HUES6 (cell line): ENCODE results near the gene MYBPH.
A peak's percentile ranks its signal among the peaks of the same experiment; 100 is the strongest.

ENCODE experiments used
- H3K27ac ChIP-seq: 2 replicates; pipeline ENCODE4 v1.7.0; 2013; ENCODE audit warnings: low read depth, mild to moderate bottlenecking, low read length, inconsistent platforms
- H3K27me3 ChIP-seq: 2 replicates; pipeline ENCODE4 v1.6.1; 2013; ENCODE audit warnings: low read length; ENCODE audit not compliant: control insufficient read depth, insufficient read depth
- H3K36me3 ChIP-seq: 2 replicates; pipeline ENCODE4 v1.6.1; 2013; ENCODE audit warnings: low read length; ENCODE audit not compliant: control insufficient read depth, insufficient read depth
- H3K4me1 ChIP-seq: 2 replicates; pipeline ENCODE4 v1.6.1; 2013; ENCODE audit warnings: low read length; ENCODE audit not compliant: control insufficient read depth, insufficient read depth
- H3K4me3 ChIP-seq: 2 replicates; pipeline ENCODE4 v1.5.1; 2013; ENCODE audit warnings: low read depth, low read length
- H3K9ac ChIP-seq: one replicate; pipeline ENCODE4 v1.6.1; 2013; ENCODE audit warnings: mild to moderate bottlenecking, low read length
- H3K9me3 ChIP-seq: 2 replicates; pipeline ENCODE4 v1.6.1; 2013; ENCODE audit warnings: low read depth, low read length; ENCODE audit not compliant: control insufficient read depth, insufficient read depth

The MYBPH gene

DNA sequence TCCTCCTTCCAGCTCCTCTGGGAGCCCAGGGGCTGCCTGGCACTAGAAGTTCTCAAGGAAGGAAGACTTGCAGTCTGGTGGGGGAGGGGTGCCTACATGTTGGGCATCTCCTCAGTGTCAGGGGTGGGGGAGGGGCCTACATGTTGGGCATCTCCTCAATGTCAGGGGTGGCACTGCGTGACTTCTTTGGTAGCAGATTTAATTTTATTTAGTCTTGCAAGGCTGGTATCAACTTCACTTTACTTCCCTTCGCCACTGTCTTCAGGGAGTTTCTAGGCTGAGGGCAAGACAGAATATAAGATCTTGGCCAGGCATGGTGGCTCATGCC, 29.6 kb downstream of the MYBPH start:
- H3K4me1 ChIP-seq, result peaks cover 65% of the 10 kb centered on the region
- H3K9me3 ChIP-seq, result peaks cover 8% of the 10 kb centered on the region; the same call in 1 of the 2 replicates
- H3K4me3 ChIP-seq, result no peak overlapping the region
- no peak overlapping the region for H3K9ac ChIP-seq
- no peak overlapping the region for H3K27ac ChIP-seq
- H3K36me3 ChIP-seq, result no peaks in the 10 kb centered on the region
- no peaks in the 10 kb centered on the region for H3K27me3 ChIP-seq

DNA sequence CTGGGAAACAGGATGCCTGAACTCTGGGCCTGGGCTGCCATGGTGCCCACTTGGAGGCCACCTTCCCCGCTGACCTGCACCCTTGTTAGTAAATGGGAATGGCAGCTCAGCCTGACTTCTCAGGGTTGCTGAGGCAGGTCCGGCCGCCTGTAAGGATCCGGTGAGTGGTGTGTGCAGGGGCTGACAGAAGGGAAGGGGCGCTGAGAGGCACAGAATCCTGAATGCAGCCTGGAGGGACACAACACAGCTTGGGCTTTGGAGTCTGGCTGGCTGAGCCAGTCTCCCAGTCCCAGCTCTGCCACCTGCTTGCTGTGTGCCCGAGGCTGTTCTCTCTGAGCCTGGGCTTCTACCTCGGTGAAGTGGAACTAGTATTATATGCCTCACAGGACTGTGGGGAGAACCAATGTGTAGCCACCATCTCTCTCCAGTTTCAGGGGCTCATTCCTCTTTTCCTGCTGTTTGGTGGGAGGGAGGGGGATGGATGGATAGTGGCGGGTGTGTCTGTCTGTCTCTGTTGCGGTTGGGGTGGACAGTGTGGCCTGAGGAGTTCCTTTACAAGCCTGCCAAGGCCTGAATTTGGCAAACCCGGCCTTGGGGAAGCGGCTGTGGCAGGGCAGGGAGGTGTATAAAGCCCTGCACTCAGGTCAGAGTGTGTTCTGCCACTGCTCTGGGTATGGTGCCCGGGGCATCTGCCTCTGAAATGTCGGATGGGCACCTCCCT, 30.1 kb downstream of the MYBPH start:
- H3K4me3 ChIP-seq, result no peak overlapping the region
- H3K27me3 ChIP-seq, result no peaks in the 10 kb centered on the region
- peaks cover 65% of the 10 kb centered on the region for H3K4me1 ChIP-seq
- no peak overlapping the region for H3K27ac ChIP-seq
- no peak overlapping the region for H3K9ac ChIP-seq
- H3K36me3 ChIP-seq, result no peaks in the 10 kb centered on the region
- H3K9me3 ChIP-seq, result peaks cover 8% of the 10 kb centered on the region; the same call in 1 of the 2 replicates

DNA sequence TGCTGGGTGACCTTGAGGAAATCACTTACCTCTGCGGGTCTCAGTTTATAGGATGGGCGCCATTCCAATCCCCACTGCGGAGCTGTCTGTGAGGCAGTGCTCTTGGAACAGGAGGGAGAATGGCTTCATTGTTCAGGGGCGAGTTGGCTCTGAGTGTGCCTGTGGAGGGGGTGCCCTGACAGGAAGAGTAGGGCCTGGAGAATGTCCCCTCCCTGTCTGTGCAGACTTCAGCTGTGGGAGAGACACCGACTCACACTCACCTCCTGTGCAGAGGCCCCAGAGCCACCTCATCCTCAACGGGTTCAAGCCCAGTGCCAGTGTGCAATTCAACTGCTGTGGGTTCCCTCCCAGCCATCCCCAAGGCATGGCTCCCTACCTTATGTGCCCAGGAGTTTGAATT, 31.0 kb downstream of the MYBPH start:
- peaks cover 8% of the 10 kb centered on the region; the same call in 1 of the 2 replicates for H3K9me3 ChIP-seq
- H3K4me1 ChIP-seq, result peaks cover 64% of the 10 kb centered on the region
- H3K9ac ChIP-seq, result no peak overlapping the region
- H3K27ac ChIP-seq, result no peak overlapping the region
- no peaks in the 10 kb centered on the region for H3K27me3 ChIP-seq
- H3K36me3 ChIP-seq, result no peaks in the 10 kb centered on the region
- no peak overlapping the region for H3K4me3 ChIP-seq

DNA sequence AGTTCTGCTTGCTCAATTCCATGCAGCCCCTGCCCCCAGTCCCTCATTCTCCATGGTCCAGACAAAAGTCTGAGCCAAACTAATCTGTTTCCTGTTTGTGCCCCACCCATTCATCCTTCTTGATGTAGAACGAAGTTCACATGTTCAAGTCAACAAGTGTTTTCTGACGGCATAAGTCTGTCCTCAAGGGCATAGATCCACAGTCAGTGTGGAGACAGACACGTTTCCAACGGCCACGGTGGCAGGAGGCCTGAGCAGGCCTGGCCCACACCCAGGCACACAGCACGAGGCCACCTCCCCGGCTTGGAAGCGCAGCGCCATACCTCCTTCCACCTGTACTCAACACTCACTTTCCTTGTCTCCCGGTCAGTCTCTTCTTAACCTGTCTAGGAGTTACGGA, 32.0 kb downstream of the MYBPH start:
- H3K9me3 ChIP-seq, result peaks cover 8% of the 10 kb centered on the region; the same call in 1 of the 2 replicates
- no peaks in the 10 kb centered on the region for H3K27me3 ChIP-seq
- no peak overlapping the region for H3K27ac ChIP-seq
- H3K36me3 ChIP-seq, result no peaks in the 10 kb centered on the region
- no peak overlapping the region for H3K9ac ChIP-seq
- H3K4me1 ChIP-seq, result peaks cover 54% of the 10 kb centered on the region
- no peak overlapping the region for H3K4me3 ChIP-seq

DNA sequence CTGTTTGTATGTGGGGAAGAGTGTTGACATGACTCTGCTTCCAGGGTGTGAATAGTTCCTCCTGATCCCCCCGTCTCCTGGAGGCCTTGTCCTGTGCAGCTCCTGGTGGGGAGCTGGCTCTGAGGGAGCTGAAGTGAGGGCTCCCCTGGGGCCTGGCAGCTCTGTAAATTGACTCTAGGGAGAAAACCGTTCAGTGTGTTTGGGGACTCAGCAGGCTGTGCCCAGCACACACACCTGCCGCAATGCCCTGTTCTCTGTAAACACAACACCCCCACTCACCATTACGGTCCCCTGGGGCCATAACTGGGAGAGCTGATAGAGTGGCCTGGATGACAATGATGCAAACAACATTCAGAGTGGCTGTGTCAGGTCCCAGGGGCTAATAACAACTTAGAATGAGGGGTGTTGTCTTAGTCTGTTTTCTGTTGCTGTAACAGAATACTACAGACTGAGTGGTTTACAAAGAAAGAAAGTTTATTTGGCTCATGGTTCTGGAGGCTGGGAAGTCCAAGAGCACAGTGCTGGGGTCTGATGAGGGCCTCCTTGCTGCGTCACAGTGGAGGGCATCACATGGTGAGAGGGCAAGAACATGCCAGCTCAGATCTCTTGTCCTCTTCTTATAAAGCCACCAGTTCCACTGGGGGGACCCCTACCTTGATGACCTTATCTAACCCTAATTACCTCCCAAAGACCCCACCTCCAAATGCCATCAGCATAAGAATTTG, 32.8 kb downstream of the MYBPH start:
- no peak overlapping the region for H3K27ac ChIP-seq
- H3K27me3 ChIP-seq, result no peaks in the 10 kb centered on the region

DNA sequence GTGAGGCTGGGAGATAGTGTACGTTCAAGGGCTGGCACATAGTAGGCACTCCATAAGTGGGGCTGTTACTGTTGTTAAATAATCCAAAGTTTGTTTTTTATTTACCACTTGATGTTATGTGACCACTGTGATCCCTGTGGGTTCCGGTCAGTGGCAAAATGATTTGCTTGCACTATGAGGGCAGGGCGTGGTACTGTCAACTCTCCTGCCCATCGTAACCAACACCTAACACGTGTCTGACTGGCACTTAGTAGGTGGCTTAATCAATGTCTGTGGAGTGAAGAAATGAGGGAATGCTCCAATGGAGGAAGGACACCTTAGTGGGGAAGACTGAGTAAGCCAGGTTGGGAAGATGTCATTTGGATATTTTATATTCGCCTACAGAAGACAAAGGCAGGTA, 33.5 kb downstream of the MYBPH start:
- H3K27me3 ChIP-seq, result no peaks in the 10 kb centered on the region
- no peak overlapping the region for H3K9ac ChIP-seq
- no peak overlapping the region for H3K27ac ChIP-seq
- peaks cover 40% of the 10 kb centered on the region for H3K4me1 ChIP-seq
- no peak overlapping the region for H3K4me3 ChIP-seq
- H3K36me3 ChIP-seq, result no peaks in the 10 kb centered on the region
- H3K9me3 ChIP-seq, result peaks cover 8% of the 10 kb centered on the region; the same call in 1 of the 2 replicates

More for the DNA sequence above, 32.8 kb downstream of the MYBPH start:
- peaks cover 47% of the 10 kb centered on the region for H3K4me1 ChIP-seq
- peaks cover 8% of the 10 kb centered on the region; the same call in 1 of the 2 replicates for H3K9me3 ChIP-seq
- H3K36me3 ChIP-seq, result no peaks in the 10 kb centered on the region
- H3K4me3 ChIP-seq, result no peak overlapping the region
- no peak overlapping the region for H3K9ac ChIP-seq

DNA sequence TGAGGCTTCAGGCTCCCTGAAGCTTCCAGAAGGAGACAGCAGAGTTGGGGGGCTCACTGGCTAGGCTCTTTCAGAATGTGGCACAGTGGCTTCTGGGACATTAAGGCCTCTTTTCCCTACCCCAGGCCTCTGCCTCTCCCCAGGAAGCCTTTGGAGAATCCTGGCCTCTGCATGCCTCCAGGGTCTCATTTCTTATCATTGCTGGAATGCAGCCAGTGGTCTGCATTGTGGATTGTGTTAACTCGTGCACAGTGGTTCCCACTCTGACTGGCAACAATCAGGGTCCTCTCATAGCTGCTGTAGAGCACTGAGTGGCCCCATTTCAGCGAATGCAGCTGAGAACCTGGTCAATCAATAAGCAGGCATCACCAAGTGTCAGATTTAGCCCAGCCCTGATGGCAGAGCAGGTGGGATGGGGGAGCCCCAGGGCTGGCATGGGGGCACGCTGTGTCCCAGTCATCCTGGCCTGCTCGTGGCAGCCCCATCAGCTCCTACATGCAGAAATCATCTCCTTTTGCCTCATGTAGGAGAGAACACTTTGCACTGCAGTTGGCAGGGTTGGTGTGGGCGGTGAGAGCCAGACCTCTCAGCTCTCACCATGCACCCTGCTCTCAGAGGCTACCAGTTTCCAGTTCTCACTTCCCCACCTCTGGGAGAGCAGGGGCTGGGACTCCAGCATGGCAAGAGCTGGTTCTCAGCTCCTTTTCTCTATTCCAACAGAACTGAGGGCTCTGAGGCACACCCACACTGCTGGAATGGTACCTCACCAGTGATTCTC, 34.7 kb downstream of the MYBPH start:
- Histone ChIP-seq H3K9ac (peak overlapping the region; percentile 7), H3K27ac (no peak overlapping the region; the same call in 1 of the 2 replicates), H3K27me3 (no peaks in the 10 kb centered on the region), H3K9me3 (peaks cover 8% of the 10 kb centered on the region; the same call in 1 of the 2 replicates), H3K36me3 (no peaks in the 10 kb centered on the region), H3K4me3 (no peak overlapping the region), H3K4me1 (peaks cover 34% of the 10 kb centered on the region; the same call in 1 of the 2 replicates)

DNA sequence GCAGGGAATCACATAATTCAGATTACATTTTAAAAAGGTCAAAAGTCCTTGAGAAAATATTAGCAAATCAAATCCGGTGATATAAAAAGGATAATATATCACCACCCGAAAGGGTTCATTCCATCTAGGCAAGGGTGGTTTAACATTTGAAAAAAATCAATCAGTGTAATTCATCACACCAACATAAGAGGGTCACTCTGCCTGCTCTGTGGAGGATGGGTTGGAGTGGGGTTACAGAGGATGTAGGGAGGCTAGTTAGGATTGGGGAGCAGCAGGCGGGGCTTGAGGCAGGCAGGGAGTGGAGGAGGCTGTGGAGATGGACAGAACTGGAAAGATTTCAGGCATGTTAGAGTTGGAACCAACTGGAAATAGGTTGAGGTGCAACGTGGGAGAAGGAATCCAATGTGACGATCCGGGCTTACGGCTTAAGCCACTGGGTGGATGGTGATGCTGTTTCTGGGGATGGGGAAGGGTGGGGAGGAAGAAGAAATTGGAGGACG, 35.6 kb downstream of the MYBPH start:
- no peaks in the 10 kb centered on the region for H3K27me3 ChIP-seq
- no peaks in the 10 kb centered on the region for H3K36me3 ChIP-seq
- peaks cover 28% of the 10 kb centered on the region; the same call in 1 of the 2 replicates for H3K4me1 ChIP-seq
- peaks cover 8% of the 10 kb centered on the region; the same call in 1 of the 2 replicates for H3K9me3 ChIP-seq
- H3K9ac ChIP-seq, result no peak overlapping the region
- H3K27ac ChIP-seq, result no peak overlapping the region; the same call in 1 of the 2 replicates
- H3K4me3 ChIP-seq, result no peak overlapping the region

DNA sequence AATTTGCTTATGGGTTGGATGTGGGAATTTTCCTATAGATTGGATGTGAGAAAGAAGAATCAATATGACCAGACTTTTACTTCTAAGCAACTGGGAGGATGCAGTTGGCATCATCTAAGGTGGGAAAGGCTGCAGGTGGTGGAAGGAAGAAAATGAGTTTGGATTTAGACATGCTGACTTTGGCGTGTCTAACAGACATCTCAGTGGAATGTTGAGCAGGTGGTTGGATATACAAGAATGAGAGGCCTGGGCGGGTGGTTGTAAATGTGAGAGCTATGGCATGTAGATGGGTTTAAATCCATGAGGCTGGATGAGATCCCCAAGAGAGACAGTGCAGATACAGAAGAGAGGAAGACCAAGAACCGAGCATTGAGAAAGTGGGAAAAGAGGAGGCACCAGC, 37.6 kb downstream of the MYBPH start:
- Histone ChIP-seq H3K9me3 (peaks cover 5% of the 10 kb centered on the region; the same call in 1 of the 2 replicates), H3K4me3 (no peak overlapping the region), H3K4me1 (peaks cover 34% of the 10 kb centered on the region), H3K36me3 (no peaks in the 10 kb centered on the region), H3K27ac (no peak overlapping the region), H3K27me3 (no peaks in the 10 kb centered on the region), H3K9ac (no peak overlapping the region)

DNA sequence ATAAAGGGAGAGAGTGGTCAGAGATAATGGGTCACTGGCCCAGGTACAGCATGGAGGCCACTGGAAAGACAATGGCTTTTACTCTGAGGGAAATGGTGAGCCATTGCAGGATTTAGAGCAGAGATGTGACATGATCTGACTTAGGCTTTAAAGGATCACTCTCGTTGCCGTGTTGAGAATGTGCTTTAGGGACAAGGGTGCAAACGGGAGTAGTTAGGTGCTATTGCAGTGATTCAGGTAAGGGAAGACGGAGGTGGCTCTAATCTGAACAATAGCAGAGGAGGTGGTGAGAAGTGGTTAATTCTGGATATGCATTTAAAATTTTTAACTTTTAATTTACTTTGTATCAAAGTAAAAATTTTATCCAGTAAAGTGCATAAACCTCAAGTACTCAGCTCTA, 38.3 kb downstream of the MYBPH start:
- Histone ChIP-seq H3K36me3 (no peaks in the 10 kb centered on the region), H3K9me3 (no peaks in the 10 kb centered on the region), H3K9ac (no peak overlapping the region), H3K4me3 (no peak overlapping the region), H3K4me1 (peaks cover 34% of the 10 kb centered on the region), H3K27me3 (no peaks in the 10 kb centered on the region), H3K27ac (no peak overlapping the region)
